Activated CD4-positive, alpha-beta T cell treated with anti-CD3 and anti-CD28 coated beads, Interleukin-2, amount 50 U/mL, for 24 hours (primary cell): ENCODE results near the gene CALD1.

Experiments
- DNase-seq, 2 donors: peaks; one replicate each; pipeline ENCODE4 v3.0.0-alpha.2; 2020; ENCODE audit warnings: low read depth in 1 of 2, low spot score in 1 of 2

The CALD1 gene

GRCh38 chr7:134787720-134788119 lies 8.3 kb downstream of the CALD1 start:
- no peak for DNase-seq

DNA sequence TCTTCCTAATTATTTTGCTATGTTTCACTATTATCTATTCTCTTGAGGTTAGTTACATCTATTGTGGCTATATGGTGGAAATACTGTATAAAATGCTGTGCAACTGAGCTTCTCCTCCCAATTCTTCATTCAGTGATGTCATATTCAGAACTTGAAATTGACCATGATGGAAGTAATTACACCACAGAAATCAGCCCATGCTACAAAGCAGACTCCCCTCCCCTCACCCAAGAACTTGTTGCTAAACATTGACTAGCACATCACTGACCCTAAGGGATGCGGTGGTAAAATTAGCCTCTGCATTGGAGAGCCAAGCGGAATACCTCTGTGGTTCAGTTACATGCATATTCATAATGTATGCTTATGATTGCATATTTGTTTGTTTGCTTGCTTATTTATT lies 8.8 kb downstream of the CALD1 start:
- DNase-seq = no peak

GRCh38 chr7:134789967-134790685 lies 10.7 kb downstream of the CALD1 start:
- no peak for DNase-seq

DNA sequence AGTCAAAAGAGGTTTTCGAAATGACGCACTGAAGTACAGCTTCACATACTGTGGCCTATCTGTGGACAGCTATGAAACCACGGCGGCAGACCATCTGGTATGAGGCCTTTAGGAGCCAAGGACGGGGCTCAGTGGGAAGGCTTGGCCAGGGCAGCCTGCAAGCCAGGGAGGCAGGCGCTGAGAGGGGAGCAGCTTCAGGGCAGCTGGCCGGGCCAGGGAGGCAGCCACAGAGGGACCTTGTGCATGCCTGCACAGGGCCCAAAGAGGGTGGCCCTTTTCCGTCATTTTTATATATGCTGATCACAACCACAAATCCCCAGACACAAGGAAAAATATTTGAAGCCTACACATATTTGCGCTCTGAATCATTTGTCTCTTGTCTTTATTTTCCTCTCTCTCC lies 13.5 kb downstream of the CALD1 start:
- no peak for DNase-seq

DNA sequence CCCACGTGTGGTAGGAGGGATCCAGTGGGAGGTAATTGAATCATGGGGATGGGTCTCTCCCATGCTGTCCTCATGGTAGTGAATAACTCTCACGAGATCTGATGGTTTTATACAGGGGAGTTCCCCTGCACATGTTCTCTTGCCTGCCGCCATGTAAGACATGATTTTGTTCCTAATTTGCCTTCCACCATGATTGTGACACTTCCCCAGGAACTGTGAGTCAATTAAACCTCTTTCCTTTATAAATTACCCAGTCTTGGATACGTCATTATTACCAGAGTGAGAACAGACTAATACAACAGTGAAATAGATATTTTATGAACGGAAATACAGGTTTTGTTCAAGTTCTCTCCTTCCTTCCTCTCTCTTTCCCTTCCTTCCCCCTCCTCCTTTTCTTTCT lies 15.8 kb downstream of the CALD1 start:
- no peak for DNase-seq

DNA sequence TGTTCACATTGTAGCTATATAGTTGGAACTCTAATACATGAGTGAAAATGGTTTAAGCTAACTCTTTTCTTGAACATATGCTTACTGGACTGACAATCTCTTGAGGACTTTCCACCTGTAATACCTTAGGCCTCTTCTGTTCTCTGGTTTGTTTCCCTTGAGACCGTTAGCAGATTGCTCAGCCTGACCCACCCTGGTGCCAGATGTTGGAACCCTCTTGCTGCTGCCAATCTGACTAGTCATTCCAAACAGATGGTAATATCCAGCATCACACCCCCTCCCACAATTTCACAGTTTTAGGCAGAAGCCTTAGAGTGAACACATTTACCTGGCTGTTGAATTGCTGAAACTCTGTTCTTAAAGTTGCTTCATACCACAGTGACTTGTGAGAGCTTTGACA lies 18.7 kb downstream of the CALD1 start:
- no peak for DNase-seq

DNA sequence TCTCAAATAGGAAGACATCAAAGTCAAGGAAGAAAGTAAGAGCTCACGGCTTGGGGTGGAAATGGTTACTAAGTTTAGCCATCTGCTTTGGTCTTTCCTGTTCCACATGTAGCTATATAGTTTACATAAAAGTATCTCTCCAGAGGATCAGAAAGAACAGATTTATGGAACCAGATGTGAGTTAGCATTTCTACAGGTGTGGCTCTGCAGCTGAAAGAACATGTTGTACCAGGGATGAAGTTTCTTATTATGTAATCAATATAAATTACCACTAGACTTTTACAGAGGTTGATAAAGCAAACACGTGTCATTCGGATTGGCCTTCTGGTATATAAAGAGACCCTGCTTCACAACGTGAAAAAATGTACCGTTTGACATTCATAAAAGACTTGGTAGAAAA lies 19.9 kb downstream of the CALD1 start:
- no peak for DNase-seq

DNA sequence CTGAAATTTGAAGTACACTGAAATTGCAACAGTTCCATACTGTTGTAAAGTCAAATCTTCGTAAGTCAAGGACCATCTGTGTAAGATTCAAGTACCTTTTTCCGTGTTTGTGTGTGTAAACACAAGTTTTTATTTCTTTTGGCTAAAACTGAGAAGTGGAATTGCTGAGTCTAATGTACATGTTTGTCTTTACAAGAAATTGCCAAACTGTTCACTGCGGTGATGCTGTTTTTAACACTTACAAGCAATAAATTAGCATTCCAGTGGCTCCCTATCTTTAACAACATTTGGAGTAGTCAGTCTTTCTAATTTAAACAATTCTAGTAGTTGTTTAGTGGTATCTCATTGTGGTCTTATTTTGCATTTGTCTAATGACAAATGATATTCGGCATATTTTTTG lies 23.3 kb downstream of the CALD1 start:
- no peak for DNase-seq

GRCh38 chr7:134804351-134804750 lies 24.9 kb downstream of the CALD1 start:
- DNase-seq = no peak

- DNase-seq = no peak
Observed at GRCh38 chr7:134804854-134805253, 25.4 kb downstream of the CALD1 start.

DNA sequence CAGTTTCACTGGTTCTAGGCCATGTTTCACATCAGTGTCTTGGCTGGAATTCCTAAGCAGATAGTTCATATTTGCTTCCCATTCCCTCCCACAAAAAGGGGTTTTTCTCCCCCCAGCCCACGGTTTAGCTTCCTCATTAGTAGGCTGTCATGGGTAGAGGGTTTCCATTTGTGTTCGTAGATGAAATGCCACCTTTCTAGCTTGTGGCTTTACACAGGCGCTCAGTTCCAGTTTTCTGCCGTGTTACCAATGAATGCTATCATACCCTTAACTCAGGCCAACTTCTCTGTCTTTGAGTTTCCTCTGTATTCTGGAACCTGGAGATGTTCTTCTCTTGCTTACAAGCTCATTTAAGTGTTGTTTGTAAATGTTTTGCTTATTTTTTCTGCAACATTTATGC lies 26.8 kb downstream of the CALD1 start:
- DNase-seq = no peak

GRCh38 chr7:134809616-134810015 lies 30.2 kb downstream of the CALD1 start:
- DNase-seq = no peak

GRCh38 chr7:134811765-134812164 lies 32.3 kb downstream of the CALD1 start:
- no peak for DNase-seq

- no peak for DNase-seq
Observed at GRCh38 chr7:134813663-134814396, 34.4 kb downstream of the CALD1 start.

DNA sequence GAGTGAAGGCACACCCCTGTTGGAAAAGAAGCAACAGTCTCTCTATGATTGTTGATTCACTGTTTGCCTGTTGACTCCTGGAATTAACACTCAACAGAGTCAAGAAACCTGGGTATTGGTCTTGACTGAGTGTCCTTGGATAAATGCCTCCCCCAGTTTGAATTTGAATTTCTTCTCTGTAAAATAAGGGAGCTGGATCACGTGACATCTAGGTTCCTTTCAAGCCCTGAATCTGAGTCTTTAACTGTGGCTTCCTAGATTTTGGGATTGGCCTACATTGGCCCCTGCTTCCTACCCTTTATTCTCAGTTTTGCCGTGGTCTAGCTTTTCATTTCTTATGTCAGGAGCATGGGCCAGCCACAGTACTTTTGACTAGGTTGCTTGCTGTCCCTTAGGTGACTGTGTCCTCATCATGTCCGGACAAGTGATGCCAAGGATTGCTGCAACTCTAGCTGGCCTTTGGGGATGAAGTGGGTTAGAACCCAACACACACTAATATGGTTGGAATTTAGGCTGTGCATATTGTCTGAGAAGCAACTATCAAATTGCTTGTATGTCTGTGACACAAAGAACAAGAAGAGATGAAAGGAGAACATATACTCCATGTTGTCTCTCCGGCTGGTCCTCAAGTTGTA lies 35.4 kb downstream of the CALD1 start:
- DNase-seq = no peak

DNA sequence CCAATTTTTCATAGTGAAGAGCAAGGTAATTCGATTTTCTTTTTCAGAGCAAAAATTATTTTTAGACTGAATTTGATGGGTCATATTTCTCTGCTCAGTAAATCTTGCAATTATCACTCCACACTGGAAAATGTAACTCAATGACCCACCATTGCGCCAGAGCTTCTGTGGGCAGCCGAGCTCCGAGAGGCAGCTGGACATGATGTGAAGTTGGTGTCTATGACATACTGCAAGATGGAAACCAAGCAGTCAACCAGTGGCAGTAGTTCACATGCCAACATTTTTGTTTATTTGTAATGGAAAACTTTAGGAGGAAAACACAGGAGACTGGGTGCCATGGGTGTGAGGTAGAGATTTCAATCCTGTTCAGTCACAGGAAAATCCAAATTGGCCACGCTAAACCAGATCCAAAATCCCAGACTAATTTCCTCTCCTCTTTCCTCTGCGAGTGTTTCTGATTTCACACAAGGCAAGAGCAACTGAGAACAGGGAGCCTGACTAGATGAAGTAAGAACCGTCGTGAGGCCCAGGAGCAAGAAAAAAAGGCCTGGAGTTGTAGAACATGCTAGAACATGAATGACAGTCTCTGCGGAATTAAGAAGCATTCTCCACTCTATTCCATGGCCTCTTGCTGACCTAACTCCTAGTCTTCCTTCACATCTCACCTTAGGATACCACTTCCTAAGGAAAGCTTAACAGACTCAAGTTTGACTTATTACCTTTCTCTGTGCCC lies 39.3 kb downstream of the CALD1 start:
- DNase-seq = no peak

- DNase-seq = no peak
Observed at GRCh38 chr7:134819401-134819800, 40.0 kb downstream of the CALD1 start.

DNA sequence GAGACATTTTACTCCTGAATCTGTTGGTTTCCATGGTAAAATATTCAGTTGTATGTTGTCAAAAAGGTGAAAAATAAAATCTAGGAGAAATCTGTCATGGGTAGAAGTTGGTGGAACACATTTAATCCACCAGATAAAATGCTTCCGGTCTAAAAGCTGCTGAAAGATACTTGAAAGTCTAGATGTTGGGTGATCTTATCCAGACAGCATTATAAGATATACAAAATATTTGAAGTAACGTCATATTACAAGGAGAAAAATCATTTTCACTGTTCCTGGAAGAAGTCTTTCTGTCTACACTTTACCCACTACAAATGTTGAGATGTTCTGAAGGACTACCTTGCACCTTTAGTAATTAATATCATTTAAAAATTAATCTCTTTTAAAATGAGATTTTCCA lies 40.9 kb downstream of the CALD1 start:
- DNase-seq = no peak

GRCh38 chr7:134820778-134821177 lies 41.3 kb downstream of the CALD1 start:
- DNase-seq = no peak

DNA sequence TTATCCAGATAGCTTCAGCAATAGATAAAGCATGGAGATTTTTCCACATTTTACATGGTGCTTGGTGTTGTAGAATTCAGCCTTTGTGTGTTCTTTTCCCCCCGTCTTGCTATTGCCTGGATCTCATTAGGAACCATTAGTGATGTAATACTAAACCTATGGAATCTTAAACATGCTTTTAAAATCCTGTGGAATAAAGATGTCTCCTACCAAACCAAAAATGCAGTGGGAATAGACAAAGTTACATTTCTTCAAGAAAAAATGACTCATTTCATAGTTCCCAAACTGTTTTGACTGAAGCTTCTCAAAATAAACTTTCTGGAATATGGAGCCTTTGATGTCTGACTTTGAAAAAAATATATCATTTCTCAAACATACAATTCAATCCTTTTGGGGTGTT lies 44.0 kb downstream of the CALD1 start:
- no peak for DNase-seq

- no peak for DNase-seq
Observed at GRCh38 chr7:134825666-134826065, 46.2 kb downstream of the CALD1 start.

DNA sequence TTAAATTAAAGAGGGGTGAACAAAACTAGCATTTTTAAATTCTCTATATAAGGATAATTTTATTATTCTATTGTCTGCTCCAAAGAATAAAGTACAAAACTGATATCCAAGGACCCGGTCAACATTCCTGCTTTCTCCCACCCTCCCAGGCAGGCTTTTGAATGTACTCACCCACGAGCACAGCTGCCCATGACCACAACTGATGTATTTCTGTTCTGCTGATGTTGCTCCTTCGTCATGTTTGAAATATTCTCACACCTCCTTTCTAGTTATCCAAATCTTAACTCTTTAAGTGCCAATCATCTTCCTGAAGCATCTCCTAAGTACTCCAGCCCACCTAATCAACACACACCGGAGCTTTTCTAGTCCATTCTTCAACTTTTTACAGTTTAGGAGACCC lies 46.7 kb downstream of the CALD1 start:
- DNase-seq = no peak
